NT2/D1 (cell line): ENCODE measurements around the gene FSHR.

Source experiments
- SUZ12 ChIP-seq: IDR thresholded peaks from 2 replicates; pipeline ENCODE4 v1.6.1; 2011; ENCODE audit not compliant: insufficient read length, insufficient read depth; ENCODE audit errors: extremely low read depth
- YY1 ChIP-seq: IDR thresholded peaks from 2 replicates; pipeline ENCODE4 v1.6.1; 2011; ENCODE audit not compliant: insufficient read length, insufficient read depth
- ZNF274 ChIP-seq: IDR thresholded peaks from 2 replicates; pipeline ENCODE4 v1.6.1; 2011; ENCODE audit warnings: mild to moderate bottlenecking, low read depth, low read length

GRCh38 chr2:49108436-49108835 is 45.9 kb downstream of the FSHR start:
- no peak for TF ChIP-seq SUZ12
- no peak for TF ChIP-seq ZNF274
- TF ChIP-seq YY1: no peak
